K562 (cell line): ENCODE data around the gene VAMP8. TPM values are rescaled to one million over a fixed set of nuclear protein-coding genes. Genes with fewer than 3 reads are reported as not detected.

Experiments
- ATF1 ChIP-seq, 2 experiments: fragments of 450-650 bp in 1 of 2; IDR thresholded peaks; 2 replicates each; pipeline ENCODE4 v1.6.1; 2016; ENCODE audit warnings: missing compliant biosample characterization in 1 of 2, missing genetic modification characterization in 1 of 2
- FOSL1 ChIP-seq: fragments of 200-800 bp; sonication (Bioruptor generic); conservative IDR thresholded peaks from 2 replicates; pipeline ENCODE4 v1.6.1; 2016; ENCODE audit warnings: missing genetic modification characterization, missing compliant biosample characterization
- FOXA1 ChIP-seq: fragments of 450-650 bp; IDR thresholded peaks from 2 replicates; pipeline ENCODE4 v1.6.1; 2016; ENCODE audit warnings: mild to moderate bottlenecking, borderline replicate concordance
- GABPA ChIP-seq: fragments of 200-800 bp; sonication (Bioruptor generic); conservative IDR thresholded peaks from 2 replicates; pipeline ENCODE4 v1.6.1; 2016; ENCODE audit warnings: low read depth, missing genetic modification characterization, missing compliant biosample characterization
- NONO ChIP-seq, 2 experiments: fragments of 200-400 bp in 1 of 2; fragments of 450-650 bp in 1 of 2; formaldehyde crosslinking in 1 of 2; IDR thresholded peaks; 2 replicates each; pipeline ENCODE4 v1.6.1; 2017; ENCODE audit warnings: low read depth in 2 of 2, mild to moderate bottlenecking in 2 of 2, moderate library complexity in 2 of 2, low read length in 1 of 2
- PHB2 ChIP-seq: fragments of 450-650 bp; IDR thresholded peaks from 2 replicates; pipeline ENCODE4 v1.6.1; 2017; ENCODE audit warnings: low read depth
- polyA plus RNA-seq, 8 experiments: library from polyadenylated mRNA; depleted of rRNA in 4 of 8; stranded (reverse) in 5 of 8; unstranded in 3 of 8; fragments of >200 nt; fragmentation: Nextera tagmentation in 2 of 8; fragmentation: Illumina TruSeq in 1 of 8; extraction: Ambion mirVana in 2 of 8; extraction: Trizol in 1 of 8; gene quantifications; 2 replicates each; pipeline versions ENCODE4 v1.2.1 to v1.2.3, GENCODE V29; 2011 to 2014; ENCODE audit warnings: inconsistent platforms in 1 of 8, missing spikeins in 1 of 8
- total RNA-seq, 7 experiments: library from RNA; depleted of rRNA in 6 of 7; stranded (reverse); fragments of >200 nt in 6 of 7; fragmentation: Illumina TruSeq in 2 of 7; extraction: Trizol in 2 of 7; gene quantifications; 2 replicates each; pipeline versions ENCODE4 v1.2.1 to v1.2.3, GENCODE V29; 2011 to 2021; ENCODE audit warnings: low replicate concordance in 1 of 7
- TF ChIP-seq, protein P1 (sequence below): fragments of 450-650 bp; IDR thresholded peaks from 2 replicates; pipeline ENCODE4 v1.6.1; 2016; ENCODE audit warnings: mild to moderate bottlenecking, moderate library complexity
- TF ChIP-seq, protein P2 (sequence below), 2 experiments: fragments of 450-650 bp; IDR thresholded peaks; 2 replicates each; pipeline ENCODE4 v1.6.1; 2016
- TF ChIP-seq, protein P3 (sequence below), 2 experiments: fragments of 450-650 bp; IDR thresholded peaks; 2 replicates each; pipeline ENCODE4 v1.6.1; 2018; ENCODE audit warnings: mild to moderate bottlenecking in 2 of 2, low read depth in 1 of 2; ENCODE audit not compliant: partially characterized antibody in 2 of 2

VAMP8 gene
- total and polyA plus RNA-seq, 9 of the 15 experiments (the other 6 are each of a cell fraction or from before 2014, with no cell fraction given) = 107 to 571 (median 248) TPM

DNA sequence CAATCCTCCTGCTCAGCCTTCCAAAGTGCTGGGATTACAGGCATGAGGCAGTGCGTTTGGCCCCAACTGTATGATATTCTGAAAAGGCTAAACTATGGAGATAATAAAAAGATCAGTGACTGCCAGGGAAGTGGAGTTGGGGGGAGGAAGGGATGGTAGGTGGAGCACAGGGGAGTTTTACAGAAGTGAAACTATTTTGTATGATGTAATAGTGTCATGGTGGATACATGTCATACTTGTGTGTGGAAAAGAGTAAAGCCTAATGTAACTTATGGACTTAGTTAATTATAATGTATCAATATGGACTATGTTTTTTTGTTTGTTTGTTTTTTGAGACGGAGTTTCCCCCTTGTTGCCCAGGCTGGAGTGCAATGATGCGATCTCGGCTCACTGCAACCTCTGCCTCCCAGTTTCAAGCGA, 13.2 kb upstream of the VAMP8 start (continued):
- TF ChIP-seq, protein P1, sequence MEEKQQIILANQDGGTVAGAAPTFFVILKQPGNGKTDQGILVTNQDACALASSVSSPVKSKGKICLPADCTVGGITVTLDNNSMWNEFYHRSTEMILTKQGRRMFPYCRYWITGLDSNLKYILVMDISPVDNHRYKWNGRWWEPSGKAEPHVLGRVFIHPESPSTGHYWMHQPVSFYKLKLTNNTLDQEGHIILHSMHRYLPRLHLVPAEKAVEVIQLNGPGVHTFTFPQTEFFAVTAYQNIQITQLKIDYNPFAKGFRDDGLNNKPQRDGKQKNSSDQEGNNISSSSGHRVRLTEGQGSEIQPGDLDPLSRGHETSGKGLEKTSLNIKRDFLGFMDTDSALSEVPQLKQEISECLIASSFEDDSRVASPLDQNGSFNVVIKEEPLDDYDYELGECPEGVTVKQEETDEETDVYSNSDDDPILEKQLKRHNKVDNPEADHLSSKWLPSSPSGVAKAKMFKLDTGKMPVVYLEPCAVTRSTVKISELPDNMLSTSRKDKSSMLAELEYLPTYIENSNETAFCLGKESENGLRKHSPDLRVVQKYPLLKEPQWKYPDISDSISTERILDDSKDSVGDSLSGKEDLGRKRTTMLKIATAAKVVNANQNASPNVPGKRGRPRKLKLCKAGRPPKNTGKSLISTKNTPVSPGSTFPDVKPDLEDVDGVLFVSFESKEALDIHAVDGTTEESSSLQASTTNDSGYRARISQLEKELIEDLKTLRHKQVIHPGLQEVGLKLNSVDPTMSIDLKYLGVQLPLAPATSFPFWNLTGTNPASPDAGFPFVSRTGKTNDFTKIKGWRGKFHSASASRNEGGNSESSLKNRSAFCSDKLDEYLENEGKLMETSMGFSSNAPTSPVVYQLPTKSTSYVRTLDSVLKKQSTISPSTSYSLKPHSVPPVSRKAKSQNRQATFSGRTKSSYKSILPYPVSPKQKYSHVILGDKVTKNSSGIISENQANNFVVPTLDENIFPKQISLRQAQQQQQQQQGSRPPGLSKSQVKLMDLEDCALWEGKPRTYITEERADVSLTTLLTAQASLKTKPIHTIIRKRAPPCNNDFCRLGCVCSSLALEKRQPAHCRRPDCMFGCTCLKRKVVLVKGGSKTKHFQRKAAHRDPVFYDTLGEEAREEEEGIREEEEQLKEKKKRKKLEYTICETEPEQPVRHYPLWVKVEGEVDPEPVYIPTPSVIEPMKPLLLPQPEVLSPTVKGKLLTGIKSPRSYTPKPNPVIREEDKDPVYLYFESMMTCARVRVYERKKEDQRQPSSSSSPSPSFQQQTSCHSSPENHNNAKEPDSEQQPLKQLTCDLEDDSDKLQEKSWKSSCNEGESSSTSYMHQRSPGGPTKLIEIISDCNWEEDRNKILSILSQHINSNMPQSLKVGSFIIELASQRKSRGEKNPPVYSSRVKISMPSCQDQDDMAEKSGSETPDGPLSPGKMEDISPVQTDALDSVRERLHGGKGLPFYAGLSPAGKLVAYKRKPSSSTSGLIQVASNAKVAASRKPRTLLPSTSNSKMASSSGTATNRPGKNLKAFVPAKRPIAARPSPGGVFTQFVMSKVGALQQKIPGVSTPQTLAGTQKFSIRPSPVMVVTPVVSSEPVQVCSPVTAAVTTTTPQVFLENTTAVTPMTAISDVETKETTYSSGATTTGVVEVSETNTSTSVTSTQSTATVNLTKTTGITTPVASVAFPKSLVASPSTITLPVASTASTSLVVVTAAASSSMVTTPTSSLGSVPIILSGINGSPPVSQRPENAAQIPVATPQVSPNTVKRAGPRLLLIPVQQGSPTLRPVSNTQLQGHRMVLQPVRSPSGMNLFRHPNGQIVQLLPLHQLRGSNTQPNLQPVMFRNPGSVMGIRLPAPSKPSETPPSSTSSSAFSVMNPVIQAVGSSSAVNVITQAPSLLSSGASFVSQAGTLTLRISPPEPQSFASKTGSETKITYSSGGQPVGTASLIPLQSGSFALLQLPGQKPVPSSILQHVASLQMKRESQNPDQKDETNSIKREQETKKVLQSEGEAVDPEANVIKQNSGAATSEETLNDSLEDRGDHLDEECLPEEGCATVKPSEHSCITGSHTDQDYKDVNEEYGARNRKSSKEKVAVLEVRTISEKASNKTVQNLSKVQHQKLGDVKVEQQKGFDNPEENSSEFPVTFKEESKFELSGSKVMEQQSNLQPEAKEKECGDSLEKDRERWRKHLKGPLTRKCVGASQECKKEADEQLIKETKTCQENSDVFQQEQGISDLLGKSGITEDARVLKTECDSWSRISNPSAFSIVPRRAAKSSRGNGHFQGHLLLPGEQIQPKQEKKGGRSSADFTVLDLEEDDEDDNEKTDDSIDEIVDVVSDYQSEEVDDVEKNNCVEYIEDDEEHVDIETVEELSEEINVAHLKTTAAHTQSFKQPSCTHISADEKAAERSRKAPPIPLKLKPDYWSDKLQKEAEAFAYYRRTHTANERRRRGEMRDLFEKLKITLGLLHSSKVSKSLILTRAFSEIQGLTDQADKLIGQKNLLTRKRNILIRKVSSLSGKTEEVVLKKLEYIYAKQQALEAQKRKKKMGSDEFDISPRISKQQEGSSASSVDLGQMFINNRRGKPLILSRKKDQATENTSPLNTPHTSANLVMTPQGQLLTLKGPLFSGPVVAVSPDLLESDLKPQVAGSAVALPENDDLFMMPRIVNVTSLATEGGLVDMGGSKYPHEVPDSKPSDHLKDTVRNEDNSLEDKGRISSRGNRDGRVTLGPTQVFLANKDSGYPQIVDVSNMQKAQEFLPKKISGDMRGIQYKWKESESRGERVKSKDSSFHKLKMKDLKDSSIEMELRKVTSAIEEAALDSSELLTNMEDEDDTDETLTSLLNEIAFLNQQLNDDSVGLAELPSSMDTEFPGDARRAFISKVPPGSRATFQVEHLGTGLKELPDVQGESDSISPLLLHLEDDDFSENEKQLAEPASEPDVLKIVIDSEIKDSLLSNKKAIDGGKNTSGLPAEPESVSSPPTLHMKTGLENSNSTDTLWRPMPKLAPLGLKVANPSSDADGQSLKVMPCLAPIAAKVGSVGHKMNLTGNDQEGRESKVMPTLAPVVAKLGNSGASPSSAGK = peak; percentile 32; the same call in 1 of the 2 replicates
- TF ChIP-seq PHB2 = no peak
- TF ChIP-seq, protein P2, sequence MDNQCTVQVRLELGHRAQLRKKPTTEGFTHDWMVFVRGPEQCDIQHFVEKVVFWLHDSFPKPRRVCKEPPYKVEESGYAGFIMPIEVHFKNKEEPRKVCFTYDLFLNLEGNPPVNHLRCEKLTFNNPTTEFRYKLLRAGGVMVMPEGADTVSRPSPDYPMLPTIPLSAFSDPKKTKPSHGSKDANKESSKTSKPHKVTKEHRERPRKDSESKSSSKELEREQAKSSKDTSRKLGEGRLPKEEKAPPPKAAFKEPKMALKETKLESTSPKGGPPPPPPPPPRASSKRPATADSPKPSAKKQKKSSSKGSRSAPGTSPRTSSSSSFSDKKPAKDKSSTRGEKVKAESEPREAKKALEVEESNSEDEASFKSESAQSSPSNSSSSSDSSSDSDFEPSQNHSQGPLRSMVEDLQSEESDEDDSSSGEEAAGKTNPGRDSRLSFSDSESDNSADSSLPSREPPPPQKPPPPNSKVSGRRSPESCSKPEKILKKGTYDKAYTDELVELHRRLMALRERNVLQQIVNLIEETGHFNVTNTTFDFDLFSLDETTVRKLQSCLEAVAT (IDR thresholded peaks at IDR 0.05) = 0 out of 4 replicates have a peak, but pooled peaks of 1 of the 2 experiments have one; percentile 64
- TF ChIP-seq NONO (IDR thresholded peaks at IDR 0.05; ENCODE audit: low read depth in 2 of 2, low read length in 1 of 2) = no peak
- TF ChIP-seq FOXA1 = no peak
- 0 out of 2 replicates have a peak, but pooled peaks have one; percentile 13 for TF ChIP-seq FOSL1 (tag)
- TF ChIP-seq GABPA (tag) = 0 out of 2 replicates have a peak, but pooled peaks have one; percentile 24
- TF ChIP-seq ATF1 (CRISPR knock-in tag; IDR thresholded peaks at IDR 0.05) = no peak
- peak; percentile 35; the same call in 1 of the 2 replicates for TF ChIP-seq ATF1 (tag; IDR thresholded peaks at IDR 0.05)
- TF ChIP-seq, protein P3, sequence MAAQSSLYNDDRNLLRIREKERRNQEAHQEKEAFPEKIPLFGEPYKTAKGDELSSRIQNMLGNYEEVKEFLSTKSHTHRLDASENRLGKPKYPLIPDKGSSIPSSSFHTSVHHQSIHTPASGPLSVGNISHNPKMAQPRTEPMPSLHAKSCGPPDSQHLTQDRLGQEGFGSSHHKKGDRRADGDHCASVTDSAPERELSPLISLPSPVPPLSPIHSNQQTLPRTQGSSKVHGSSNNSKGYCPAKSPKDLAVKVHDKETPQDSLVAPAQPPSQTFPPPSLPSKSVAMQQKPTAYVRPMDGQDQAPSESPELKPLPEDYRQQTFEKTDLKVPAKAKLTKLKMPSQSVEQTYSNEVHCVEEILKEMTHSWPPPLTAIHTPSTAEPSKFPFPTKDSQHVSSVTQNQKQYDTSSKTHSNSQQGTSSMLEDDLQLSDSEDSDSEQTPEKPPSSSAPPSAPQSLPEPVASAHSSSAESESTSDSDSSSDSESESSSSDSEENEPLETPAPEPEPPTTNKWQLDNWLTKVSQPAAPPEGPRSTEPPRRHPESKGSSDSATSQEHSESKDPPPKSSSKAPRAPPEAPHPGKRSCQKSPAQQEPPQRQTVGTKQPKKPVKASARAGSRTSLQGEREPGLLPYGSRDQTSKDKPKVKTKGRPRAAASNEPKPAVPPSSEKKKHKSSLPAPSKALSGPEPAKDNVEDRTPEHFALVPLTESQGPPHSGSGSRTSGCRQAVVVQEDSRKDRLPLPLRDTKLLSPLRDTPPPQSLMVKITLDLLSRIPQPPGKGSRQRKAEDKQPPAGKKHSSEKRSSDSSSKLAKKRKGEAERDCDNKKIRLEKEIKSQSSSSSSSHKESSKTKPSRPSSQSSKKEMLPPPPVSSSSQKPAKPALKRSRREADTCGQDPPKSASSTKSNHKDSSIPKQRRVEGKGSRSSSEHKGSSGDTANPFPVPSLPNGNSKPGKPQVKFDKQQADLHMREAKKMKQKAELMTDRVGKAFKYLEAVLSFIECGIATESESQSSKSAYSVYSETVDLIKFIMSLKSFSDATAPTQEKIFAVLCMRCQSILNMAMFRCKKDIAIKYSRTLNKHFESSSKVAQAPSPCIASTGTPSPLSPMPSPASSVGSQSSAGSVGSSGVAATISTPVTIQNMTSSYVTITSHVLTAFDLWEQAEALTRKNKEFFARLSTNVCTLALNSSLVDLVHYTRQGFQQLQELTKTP (IDR thresholded peaks at IDR 0.05; ENCODE audit: low read depth in 1 of 2, partially characterized antibody in 2 of 2) = no peak
